H1 (cell line): ENCODE results near the gene NARS2. TPM values are rescaled to one million over a fixed set of nuclear protein-coding genes. Genes with fewer than 3 reads are reported as not detected.

Experiments used
- CTCF ChIA-PET: fragments of 300-600 bp; sonication (Branson Sonifier 250); formaldehyde crosslinking; loops from one replicate; lab custom pipeline; 2021; ENCODE audit not compliant: partially characterized antibody; lab: Charles Lee
- POLR2A ChIA-PET: fragments of 300-600 bp; sonication (Branson Sonifier 250); formaldehyde crosslinking; loops from one replicate; lab custom pipeline; 2021; ENCODE audit warnings: inconsistent platforms; ENCODE audit not compliant: partially characterized antibody; lab: Charles Lee
- DNase-seq, 2 experiments: peaks; one replicate each; pipeline versions ENCODE4 v3.0.0 to v3.0.0-alpha.2; 2010 to 2022; ENCODE audit warnings: low spot score in 2 of 2, low read depth in 1 of 2, mixed read lengths in 1 of 2
- FAIRE-seq: peaks from 2 replicates; lab custom pipeline; 2011; peaks lifted over from hg19 to GRCh38; lab: Jason Lieb, UNC
- H2AFZ ChIP-seq: 2 replicates; pipeline ENCODE4 v1.8.1; 2012; ENCODE audit warnings: low read length, inconsistent platforms
- H2AK5ac ChIP-seq: 2 replicates; pipeline ENCODE4 v1.6.1; 2013; ENCODE audit warnings: low read depth, low read length
- H2BK120ac ChIP-seq: replicated peaks from 2 replicates; pipeline ENCODE3; 2013; ENCODE audit warnings: low read depth, low read length, inconsistent platforms
- H2BK12ac ChIP-seq: 2 replicates; pipeline ENCODE4 v1.6.1; 2013; ENCODE audit warnings: low read depth, low read length
- H2BK15ac ChIP-seq: 2 replicates; pipeline ENCODE4 v1.6.1; 2013; ENCODE audit warnings: low read length
- H2BK20ac ChIP-seq: 2 replicates; pipeline ENCODE4 v1.6.1; 2013; ENCODE audit warnings: low read length
- H2BK5ac ChIP-seq: 2 replicates; pipeline ENCODE4 v1.6.1; 2013; ENCODE audit warnings: low read depth, low read length
- H3K14ac ChIP-seq: 2 replicates; pipeline ENCODE4 v1.6.1; 2013; ENCODE audit warnings: inconsistent platforms; ENCODE audit not compliant: insufficient read length
- H3K18ac ChIP-seq: 2 replicates; pipeline ENCODE4 v1.6.1; 2013; ENCODE audit warnings: low read length; ENCODE audit errors: extremely low read depth
- H3K23ac ChIP-seq: 2 replicates; pipeline ENCODE4 v1.6.1; 2013; ENCODE audit warnings: inconsistent platforms; ENCODE audit not compliant: insufficient read length
- H3K23me2 ChIP-seq: 2 replicates; pipeline ENCODE4 v1.6.1; 2013; ENCODE audit warnings: low read depth, low read length
- H3K27ac ChIP-seq: 2 replicates; pipeline ENCODE4 v1.6.1; 2011; ENCODE audit warnings: low read depth, low read length, inconsistent platforms
- H3K27me3 ChIP-seq, 4 experiments: replicated peaks in 1 of 4; 1 replicate in 1 of 4; 2 replicates in 3 of 4; pipeline versions ENCODE4 v1.6.1 to v1.8.1; 2011 to 2013; ENCODE audit warnings: low read length in 3 of 4, mild to moderate bottlenecking in 3 of 4, inconsistent platforms in 2 of 4, mixed read lengths in 2 of 4, moderate library complexity in 1 of 4; ENCODE audit not compliant: control insufficient read depth in 3 of 4, insufficient read depth in 3 of 4; ENCODE audit errors: extremely low read depth in 1 of 4
- H3K36me3 ChIP-seq, 4 experiments: 2 replicates each; pipeline versions ENCODE4 v1.6.1 to v1.8.1; 2011 to 2013; ENCODE audit warnings: mild to moderate bottlenecking in 4 of 4, low read length in 3 of 4, moderate library complexity in 2 of 4, control low read depth in 1 of 4, inconsistent platforms in 1 of 4; ENCODE audit not compliant: insufficient read depth in 4 of 4, control insufficient read depth in 2 of 4
- H3K4ac ChIP-seq: replicated peaks from 2 replicates; pipeline ENCODE3; 2013; ENCODE audit warnings: low read length, low read depth, mixed read lengths, inconsistent platforms; ENCODE audit not compliant: insufficient read length
- H3K4me1 ChIP-seq, 4 experiments: replicated peaks in 1 of 4; 1 replicate in 1 of 4; 2 replicates in 3 of 4; pipeline versions ENCODE4 v1.6.1 to v1.8.1; 2011 to 2013; ENCODE audit warnings: low read length in 3 of 4, inconsistent platforms in 2 of 4, mixed read lengths in 1 of 4; ENCODE audit not compliant: insufficient read depth in 4 of 4, control insufficient read depth in 3 of 4
- H3K4me2 ChIP-seq, 2 experiments: 2 replicates each; pipeline versions ENCODE4 v1.6.1 to v1.8.1; 2011 to 2013; ENCODE audit warnings: low read depth in 2 of 2, low read length in 2 of 2, control low read depth in 1 of 2, inconsistent platforms in 1 of 2, mild to moderate bottlenecking in 1 of 2; ENCODE audit not compliant: insufficient read depth in 1 of 2
- H3K4me3 ChIP-seq, 4 experiments: fragments of 200-600, 300-600 bp in 1 of 4; sonication (generic), shearing (Covaris generic), sonication (Bioruptor Twin) in 1 of 4; 2 replicates each; pipeline versions ENCODE4 v1.5.1 to v1.8.1; 2011 to 2016; ENCODE audit warnings: low read length in 4 of 4, low read depth in 3 of 4, control low read depth in 2 of 4, inconsistent platforms in 2 of 4, mild to moderate bottlenecking in 2 of 4, mixed read lengths in 1 of 4, moderate library complexity in 1 of 4; ENCODE audit not compliant: insufficient read depth in 2 of 4; ENCODE audit errors: extremely low read depth in 1 of 4
- H3K56ac ChIP-seq: replicated peaks from 2 replicates; pipeline ENCODE3; 2013; ENCODE audit warnings: low read depth, mild to moderate bottlenecking, mixed read lengths, low read length, inconsistent platforms; ENCODE audit not compliant: insufficient read length
- H3K79me1 ChIP-seq: 2 replicates; pipeline ENCODE4 v1.6.1; 2013; ENCODE audit warnings: low read depth, low read length, control low read depth
- H3K79me2 ChIP-seq, 2 experiments: 2 replicates each; pipeline versions ENCODE4 v1.6.1 to v1.8.1; 2012 to 2013; ENCODE audit warnings: low read length in 2 of 2, mild to moderate bottlenecking in 2 of 2, inconsistent platforms in 1 of 2; ENCODE audit not compliant: insufficient read depth in 2 of 2, control insufficient read depth in 1 of 2
- H3K9ac ChIP-seq, 4 experiments: replicated peaks in 1 of 4; 1 replicate in 1 of 4; 2 replicates in 3 of 4; pipeline versions ENCODE4 v1.6.1 to v1.8.1; 2011 to 2013; ENCODE audit warnings: low read depth in 3 of 4, low read length in 3 of 4, control low read depth in 2 of 4, mild to moderate bottlenecking in 2 of 4, moderate library complexity in 2 of 4, inconsistent platforms in 1 of 4; ENCODE audit errors: extremely low read depth in 1 of 4
- H3K9me3 ChIP-seq, 2 experiments: 2 replicates each; pipeline versions ENCODE4 v1.6.1 to v1.8.1; 2012 to 2013; ENCODE audit warnings: mild to moderate bottlenecking in 2 of 2, moderate library complexity in 2 of 2, control low read depth in 1 of 2, inconsistent platforms in 1 of 2, low read depth in 1 of 2, low read length in 1 of 2, mixed read lengths in 1 of 2; ENCODE audit not compliant: insufficient read depth in 2 of 2
- H4K20me1 ChIP-seq, 2 experiments: replicated peaks in 1 of 2; 2 replicates each; pipeline versions ENCODE3 to v1.8.1; 2011 to 2013; ENCODE audit warnings: inconsistent platforms in 2 of 2, low read length in 2 of 2, mild to moderate bottlenecking in 1 of 2; ENCODE audit not compliant: insufficient read depth in 2 of 2, control insufficient read depth in 1 of 2
- H4K5ac ChIP-seq: 2 replicates; pipeline ENCODE4 v1.6.1; 2013; ENCODE audit warnings: low read length, low read depth, mixed read lengths, inconsistent platforms; ENCODE audit not compliant: insufficient read length
- H4K8ac ChIP-seq: 2 replicates; pipeline ENCODE4 v1.8.0; 2013; ENCODE audit warnings: mild to moderate bottlenecking, moderate library complexity, low read length, inconsistent platforms; ENCODE audit not compliant: insufficient read depth; ENCODE audit errors: extremely low read depth
- H4K91ac ChIP-seq: replicated peaks from 2 replicates; pipeline ENCODE3; 2013; ENCODE audit warnings: low read length, mixed read lengths, inconsistent platforms; ENCODE audit not compliant: insufficient read length
- CBX5 ChIP-seq: fragments of 300-800, 300-1000 bp; sonication (generic); IDR thresholded peaks from 2 replicates; pipeline ENCODE4 v1.7.1; 2016; ENCODE audit warnings: antibody characterized with exemption, low read length, low read depth
- RXRA ChIP-seq: IDR thresholded peaks from 2 replicates; pipeline ENCODE4 v1.6.1; 2011; ENCODE audit warnings: low read depth, mild to moderate bottlenecking, low read length, moderate library complexity; ENCODE audit not compliant: insufficient read depth
- USF2 ChIP-seq: IDR thresholded peaks from 2 replicates; pipeline ENCODE4 v1.6.1; 2011; ENCODE audit warnings: low read length, improper control_type of control experiment
- WGBS, 2 experiments: shearing (Covaris generic) in 1 of 2; methylation state at CpG; one replicate each; pipeline versions ENCODE4 v1.1.6 to v1.1.7; 2013 to 2015; ENCODE audit warnings: low lambda C conversion rate in 2 of 2, mixed read lengths in 2 of 2, inconsistent platforms in 1 of 2, low coverage in 1 of 2, missing lambda C conversion rate in 1 of 2; ENCODE audit not compliant: insufficient replicate concordance in 2 of 2, insufficient coverage in 1 of 2, insufficient read length in 1 of 2; ENCODE audit errors: extremely low coverage in 1 of 2, missing lambda C conversion rate in 1 of 2; 5-methylcytosine and 5-hydroxymethylcytosine counted together
- polyA plus RNA-seq, 7 experiments: library from polyadenylated mRNA; depleted of rRNA in 3 of 7; stranded (reverse) in 5 of 7; unstranded in 2 of 7; fragments of >200 nt in 5 of 7; fragments of 200-250 nt in 2 of 7; gene quantifications; 1 replicate in 5 of 7; 2 replicates in 1 of 7; 4 replicates in 1 of 7; pipeline versions ENCODE4 v1.2.1 to v1.2.3, GENCODE V29; 2011 to 2013; ENCODE audit warnings: missing spikeins in 2 of 7, mixed read lengths in 2 of 7
- total RNA-seq: library from RNA; stranded (reverse); fragmentation: NEBNext Ultra II Directional; extraction: Animal tissue kit (Norgen Biotek cat#: 25700); gene quantifications from 2 replicates; pipeline ENCODE4 v1.2.1, GENCODE V29; 2021

Gene NARS2
- total and polyA plus RNA-seq, 2 of the 8 experiments (the other 6 are each of a cell fraction or from before 2014, with no cell fraction given), result 26.2 to 51.6 TPM

DNA sequence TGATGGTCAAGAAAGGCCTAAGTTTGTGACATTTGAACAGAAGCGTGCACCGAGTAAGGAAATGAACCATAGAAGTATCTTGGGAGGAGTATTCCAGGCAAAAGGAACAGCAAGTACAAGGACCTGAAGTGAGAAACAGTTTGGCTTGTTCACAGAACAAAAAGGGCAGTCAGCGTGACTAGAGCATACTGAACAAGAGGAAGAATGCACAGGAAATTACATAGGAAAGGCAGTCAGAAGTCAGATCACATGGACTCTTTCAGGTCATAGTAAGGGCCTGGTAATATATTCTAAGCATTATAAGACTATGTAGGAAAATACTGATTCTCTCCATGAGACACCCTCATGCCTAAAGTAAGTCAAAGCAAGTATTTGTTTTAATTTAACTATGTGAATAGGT, 104.8 kb downstream of the NARS2 start:
- no peaks in the 10 kb centered on the region for H4K20me1 ChIP-seq
- no peak overlapping the region for H2BK5ac ChIP-seq
- no peak overlapping the region for H3K27ac ChIP-seq
- no peak overlapping the region for H3K4ac ChIP-seq
- H4K8ac ChIP-seq, result no peak overlapping the region
- H3K9ac ChIP-seq, result peak overlapping the region in 1 of 4 experiments; percentile 24; a peak in 3 of 7 replicates
- no peak for DNase-seq
- no peak overlapping the region for H4K91ac ChIP-seq
- H3K18ac ChIP-seq, result no peak overlapping the region
- H4K5ac ChIP-seq, result no peak overlapping the region
- no peaks in the 10 kb centered on the region for H3K79me2 ChIP-seq
- WGBS, 2 experiments, result 89% methylated on average over 3 of the region's 3 CpGs; no CpG with 5 or more reads in 1 of the 2 experiments
- no peak overlapping the region for H3K14ac ChIP-seq
- no peak overlapping the region for H3K4me3 ChIP-seq
- ChIA-PET POLR2A (no interaction called here), CTCF (interaction anchor here (0.6 to 1.0 kb wide), 2 partner anchors 19 to 95 kb away, joined by 3 to 5 read pairs; no protein-coding TSS in a partner anchor)
- H3K23me2 ChIP-seq, result no peaks in the 10 kb centered on the region
- H3K79me1 ChIP-seq, result no peaks in the 10 kb centered on the region
- H2BK12ac ChIP-seq, result no peak overlapping the region
- no peak for FAIRE-seq
- no peak overlapping the region for H2BK20ac ChIP-seq
- no peaks in the 10 kb centered on the region for H3K27me3 ChIP-seq
- no peak overlapping the region for H3K23ac ChIP-seq
- no peak overlapping the region for H3K4me2 ChIP-seq
- H3K56ac ChIP-seq, result no peak overlapping the region
- no peaks in the 10 kb centered on the region for H3K4me1 ChIP-seq
- H3K9me3 ChIP-seq, result no peaks in the 10 kb centered on the region; a peak in 1 of 4 replicates
- H2BK120ac ChIP-seq, result no peak overlapping the region
- no peak overlapping the region for H2AFZ ChIP-seq
- H2AK5ac ChIP-seq, result no peak overlapping the region
- no peak overlapping the region for H2BK15ac ChIP-seq
- peaks cover 0 to 22% (median 9%) of the 10 kb centered on the region in 4 experiments; a peak in 5 of 8 replicates for H3K36me3 ChIP-seq
- TF ChIP-seq RXRA, result no peak
- TF ChIP-seq USF2, result no peak
- no peak for TF ChIP-seq CBX5
